Measurements from ENCODE around the gene SLC66A2.

SLC66A2 gene

DNA sequence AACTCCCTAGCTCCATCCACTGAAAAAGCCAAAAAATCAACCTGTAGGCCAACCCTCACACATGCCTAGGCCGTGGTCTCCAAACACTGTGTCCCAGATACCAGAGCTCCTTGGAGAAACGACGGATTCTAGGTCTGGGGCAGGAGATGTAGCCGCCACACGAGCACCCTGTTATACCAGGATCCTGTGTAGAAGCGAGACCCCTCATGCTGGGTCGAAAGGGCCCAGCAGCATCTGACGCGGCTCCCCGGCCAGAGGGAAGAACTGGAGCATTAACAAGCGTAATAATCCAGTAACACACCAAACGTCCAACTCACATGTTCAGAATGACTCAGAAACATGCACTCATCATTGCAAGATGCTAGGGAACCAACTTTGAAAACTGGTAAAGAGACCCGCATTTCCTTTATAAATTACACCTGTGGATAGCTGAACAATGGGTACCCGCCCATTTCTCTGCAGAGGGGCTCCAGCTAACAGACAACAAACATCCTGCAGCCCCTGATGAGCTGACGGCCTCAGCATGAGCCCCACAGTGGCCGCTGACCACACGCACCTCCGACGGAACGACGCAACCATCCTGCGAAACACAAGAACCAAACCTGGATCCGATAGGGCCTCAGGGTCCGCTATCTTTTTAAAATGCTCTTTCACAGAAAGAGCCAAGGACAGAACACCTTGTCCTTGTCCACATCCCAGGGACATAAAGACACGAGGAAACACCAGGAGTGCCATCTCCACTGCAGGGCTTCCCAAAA lies 14.2 kb downstream of the SLC66A2 start:
- DNase-seq (ENCODE audit: low spot score), result no peak

DNA sequence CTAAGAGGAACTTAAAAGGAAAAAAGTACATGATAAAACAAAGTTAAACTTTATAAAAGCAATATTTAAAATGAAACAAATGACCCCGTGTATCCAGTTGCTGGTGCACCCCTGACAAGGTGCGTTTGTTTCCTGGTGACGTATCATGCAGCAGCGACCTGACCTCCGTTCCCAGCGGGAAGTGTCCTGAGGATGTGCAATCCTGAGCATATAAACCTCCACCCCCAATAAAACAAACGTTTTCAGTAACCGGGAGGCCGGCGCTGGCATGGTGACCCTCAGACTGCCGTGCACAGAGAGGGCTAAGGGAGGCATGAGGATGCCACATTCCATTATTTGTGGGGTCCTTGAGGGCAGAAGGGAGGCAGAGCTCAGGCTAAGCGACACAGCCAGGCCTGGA lies 14.8 kb downstream of the SLC66A2 start:
- no peak for DNase-seq (ENCODE audit: low spot score)

DNA sequence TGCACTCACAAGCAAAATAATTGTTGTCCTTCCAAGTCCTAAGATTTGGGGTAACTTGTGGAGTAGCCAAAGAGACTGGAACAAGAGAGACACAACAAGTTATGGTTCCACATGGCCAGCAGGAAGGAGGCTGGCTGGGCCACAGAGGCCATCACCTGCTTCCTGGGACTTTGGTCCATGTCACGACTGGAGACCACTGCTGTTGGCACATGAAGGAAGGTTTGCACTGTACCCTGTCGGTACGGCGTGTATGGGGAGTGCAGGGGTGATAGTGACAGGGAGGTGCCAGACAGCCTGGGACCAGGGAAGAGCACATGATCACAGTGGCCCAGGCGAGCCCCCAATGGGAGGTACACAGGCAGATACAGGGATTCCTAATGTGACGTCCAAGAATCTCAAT lies 15.5 kb downstream of the SLC66A2 start:
- DNase-seq (ENCODE audit: low spot score), result no peak

DNA sequence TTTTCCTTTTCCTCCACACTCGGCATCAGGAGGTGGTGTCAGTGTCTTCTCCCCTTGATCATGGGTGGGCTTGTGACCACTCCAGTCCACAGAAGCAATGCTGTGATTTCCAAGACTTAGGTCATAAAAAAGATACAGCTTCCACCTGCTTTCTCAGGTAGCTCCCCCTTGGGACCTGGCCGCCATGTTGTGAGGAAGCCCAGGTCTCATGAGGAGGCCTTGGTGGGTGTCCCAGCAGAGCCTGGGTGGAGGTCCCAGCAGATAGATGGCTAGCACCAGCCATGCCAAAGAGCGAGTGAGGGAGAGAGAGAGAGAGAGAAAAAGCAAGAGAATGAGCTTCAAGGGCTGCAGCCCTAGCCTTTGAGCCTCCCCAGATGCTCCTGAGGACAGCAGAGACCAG lies 16.0 kb downstream of the SLC66A2 start:
- no peak for DNase-seq (ENCODE audit: low spot score)

DNA sequence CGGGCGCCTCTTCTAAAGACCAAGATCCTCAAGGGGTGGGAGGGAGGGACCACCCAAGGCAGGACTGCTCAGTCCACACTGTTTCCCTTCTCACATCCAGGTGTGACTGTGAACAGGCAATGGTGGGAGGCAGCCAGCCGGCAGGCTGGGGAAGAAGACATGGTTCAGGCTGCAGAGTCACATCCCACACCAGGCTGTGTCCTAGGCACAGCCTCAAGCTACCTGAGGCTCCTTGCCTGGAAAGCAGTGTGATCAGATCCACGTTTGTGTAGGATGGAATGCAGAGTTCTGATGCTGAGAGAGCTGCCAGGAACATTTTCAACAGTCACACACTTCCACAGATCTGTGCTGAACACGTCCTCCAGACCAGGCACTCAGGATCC lies 16.4 kb downstream of the SLC66A2 start:
- DNase-seq (ENCODE audit: low spot score), result no peak

DNA sequence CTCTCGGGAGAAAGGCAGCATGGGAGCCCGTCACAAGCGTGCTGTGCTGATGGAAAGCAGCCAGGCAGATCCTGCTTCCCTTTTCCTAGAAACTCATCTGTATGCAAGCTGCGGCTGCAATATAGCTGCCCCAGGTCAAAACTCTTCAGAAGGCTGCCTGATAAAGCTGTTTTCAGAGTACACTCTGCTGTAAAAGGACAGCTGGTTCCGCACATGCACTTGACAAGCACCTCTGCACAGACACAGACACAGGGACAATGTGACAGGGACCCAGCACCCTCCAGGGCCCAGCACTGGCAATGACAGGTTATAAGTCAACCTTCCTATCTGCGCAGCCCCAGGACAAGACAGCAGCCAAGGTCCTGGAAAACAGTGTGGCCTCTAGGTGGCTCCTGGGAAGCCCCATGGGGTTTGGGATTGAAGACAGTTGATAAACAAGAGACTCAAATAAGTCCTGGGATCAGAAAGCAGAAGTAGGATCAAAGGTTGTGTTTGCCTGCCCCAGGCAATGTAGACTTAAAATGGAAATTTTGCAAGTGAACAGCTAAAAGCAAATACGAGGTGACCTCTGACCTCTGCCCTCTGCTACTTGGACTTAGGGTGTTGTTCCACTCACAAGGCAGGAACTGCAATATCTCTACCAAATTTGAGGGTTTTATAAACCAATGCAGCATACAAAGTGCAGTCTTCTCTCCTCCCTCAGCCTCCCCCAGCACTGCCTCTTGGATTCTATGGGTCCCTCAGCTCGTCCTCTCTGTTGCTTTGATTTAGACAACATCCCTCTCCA lies 16.9 kb downstream of the SLC66A2 start:
- DNase-seq (ENCODE audit: low spot score), result peak; percentile 80

DNA sequence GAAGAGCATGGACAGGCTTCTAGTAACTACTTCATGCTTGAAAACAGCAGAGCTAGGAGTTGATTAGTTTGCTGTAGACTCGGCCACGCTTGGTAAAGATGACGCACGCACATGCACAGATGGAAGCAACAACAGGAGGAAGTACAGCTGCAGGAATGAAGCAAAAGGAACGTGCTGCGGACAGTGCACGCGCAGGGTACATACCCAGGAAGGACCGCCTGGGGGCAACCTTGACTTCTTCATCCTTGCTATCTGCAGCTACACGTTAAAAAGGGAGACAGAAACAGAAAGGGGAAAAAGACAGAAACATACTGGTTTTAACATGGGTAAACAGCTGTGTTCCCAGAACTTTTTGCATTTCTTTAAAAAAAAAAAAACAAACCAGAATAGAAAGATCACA lies 17.7 kb downstream of the SLC66A2 start:
- DNase-seq (ENCODE audit: low spot score), result peak; percentile 55

DNA sequence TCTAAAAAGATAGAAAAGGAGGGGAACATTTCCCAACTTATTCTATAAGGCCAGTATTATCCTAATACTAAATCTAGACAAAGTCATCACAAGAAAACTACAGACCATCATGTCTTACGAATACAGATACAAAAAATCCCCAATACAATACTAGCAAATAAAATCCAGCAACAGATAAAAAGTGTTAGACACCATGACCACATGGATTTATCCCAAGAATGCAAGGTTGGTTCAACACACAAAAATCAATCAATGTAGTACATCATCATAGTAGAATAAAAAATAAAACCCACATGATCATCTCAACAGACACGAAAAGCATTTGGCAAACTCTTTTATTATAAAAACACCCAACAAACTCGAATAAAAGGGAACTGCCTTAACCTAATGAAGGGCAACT lies 18.5 kb downstream of the SLC66A2 start:
- no peak for DNase-seq (ENCODE audit: low spot score)

DNA sequence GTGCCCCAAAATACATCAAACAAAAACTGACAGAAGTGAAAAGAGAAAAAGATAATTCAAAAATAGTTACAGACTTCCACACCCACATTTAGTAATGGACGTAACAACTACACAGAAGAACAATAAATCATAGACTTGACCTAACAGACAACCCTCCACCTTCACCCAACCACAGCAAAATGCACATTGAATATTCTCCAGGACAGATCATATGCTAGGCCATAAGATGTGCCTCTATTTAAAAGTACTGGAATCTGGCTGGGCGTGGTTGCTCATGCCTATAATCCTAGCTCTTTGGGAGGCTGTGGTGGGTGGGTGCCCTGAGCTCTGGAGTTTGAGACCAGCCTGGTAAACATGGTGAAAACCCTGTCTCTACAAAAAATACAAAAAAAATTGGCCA lies 20.0 kb downstream of the SLC66A2 start:
- DNase-seq (ENCODE audit: low spot score), result no peak

DNA sequence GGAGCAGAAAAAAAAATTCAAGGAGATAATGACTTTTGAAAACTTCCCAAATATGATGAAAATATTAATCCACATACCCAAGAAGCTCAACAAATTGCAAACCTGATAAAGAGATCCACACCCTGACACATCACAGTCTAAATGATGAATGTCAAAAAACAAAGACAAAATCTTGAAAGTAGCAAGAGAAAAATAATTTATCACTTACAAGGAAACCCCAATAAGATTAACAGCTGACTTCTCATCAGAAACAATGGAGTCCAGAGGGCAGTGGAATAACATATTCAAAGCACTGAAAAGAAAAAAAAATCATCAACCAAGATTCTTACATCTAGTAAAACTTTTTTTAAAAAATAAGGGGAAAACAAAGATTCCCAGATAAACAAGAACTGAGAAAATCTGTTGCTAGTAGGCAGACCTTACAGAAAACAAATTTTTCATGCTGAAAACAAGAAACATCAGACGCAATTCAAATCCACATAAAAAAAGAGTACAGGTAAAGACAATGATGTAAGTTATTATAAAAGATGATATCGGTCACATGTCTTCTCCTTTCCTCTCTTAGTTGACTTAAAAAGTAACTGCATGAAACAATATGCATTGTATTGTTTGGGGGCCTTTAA lies 21.3 kb downstream of the SLC66A2 start:
- no peak for DNase-seq (ENCODE audit: low spot score)

DNA sequence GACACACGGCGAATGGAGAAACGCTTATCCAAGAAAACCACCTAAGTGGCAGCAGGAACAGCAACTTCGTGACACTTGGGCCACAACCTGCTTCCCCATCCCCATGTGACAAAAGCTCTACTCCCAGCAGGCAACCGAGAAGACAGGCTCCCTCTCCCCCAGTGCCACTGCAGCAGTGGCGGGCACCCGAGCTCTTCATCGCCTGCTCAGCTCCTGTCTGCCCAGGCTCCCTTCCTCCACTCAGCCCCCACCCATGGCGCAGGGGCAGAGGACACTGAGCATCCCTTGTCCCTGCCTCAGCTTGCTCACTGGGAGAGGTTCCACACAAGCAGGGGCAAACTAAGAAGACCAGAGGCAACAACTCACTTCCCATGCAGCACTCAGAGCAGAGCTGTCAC lies 22.9 kb downstream of the SLC66A2 start:
- no peak for DNase-seq (ENCODE audit: low spot score)

DNA sequence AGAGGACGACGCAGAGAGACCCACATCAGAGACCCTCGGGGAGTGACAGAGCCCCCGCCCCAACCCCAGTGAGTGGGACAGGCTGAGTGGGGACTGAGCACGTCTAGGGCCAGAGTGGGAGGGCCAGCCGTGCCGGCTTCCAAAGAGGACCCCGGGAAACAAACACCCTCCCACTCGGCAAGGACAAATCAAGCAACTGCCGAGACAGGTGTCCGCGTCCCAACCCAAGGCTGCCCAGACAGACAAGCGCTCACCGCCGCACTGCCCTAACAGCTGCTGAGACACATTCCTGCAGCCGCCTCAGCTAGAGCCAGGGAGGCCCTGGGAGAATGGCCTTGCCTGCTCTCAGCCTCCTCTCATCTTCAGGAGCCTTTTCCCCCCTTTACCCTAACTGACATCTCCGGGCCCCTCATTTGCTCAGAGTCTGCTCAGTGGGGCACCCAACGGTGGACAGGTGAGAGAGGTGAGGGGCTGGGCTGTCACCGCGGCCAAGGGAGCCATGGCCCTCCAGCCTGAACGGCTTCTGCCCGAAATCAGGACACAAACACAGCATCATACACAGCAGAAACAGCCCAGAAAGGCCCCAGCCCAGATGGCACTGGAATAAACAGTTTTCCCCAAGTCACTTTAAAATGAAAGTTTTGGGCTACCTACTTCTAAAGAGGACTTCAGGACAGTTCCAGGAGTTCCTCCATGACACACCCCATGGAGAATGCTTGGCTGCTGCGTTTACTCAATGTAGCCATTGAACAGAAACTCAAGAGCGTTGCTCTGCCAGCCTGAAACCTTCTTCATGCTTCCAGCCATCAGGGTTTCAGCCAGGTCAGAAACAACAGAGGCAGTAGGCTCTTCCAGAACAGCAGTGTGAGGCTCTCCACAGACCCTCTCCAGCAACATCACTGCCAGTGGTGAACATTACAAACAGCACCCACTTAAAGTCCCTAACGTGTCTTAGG lies 23.6 kb downstream of the SLC66A2 start:
- DNase-seq (ENCODE audit: low spot score), result no peak

DNA sequence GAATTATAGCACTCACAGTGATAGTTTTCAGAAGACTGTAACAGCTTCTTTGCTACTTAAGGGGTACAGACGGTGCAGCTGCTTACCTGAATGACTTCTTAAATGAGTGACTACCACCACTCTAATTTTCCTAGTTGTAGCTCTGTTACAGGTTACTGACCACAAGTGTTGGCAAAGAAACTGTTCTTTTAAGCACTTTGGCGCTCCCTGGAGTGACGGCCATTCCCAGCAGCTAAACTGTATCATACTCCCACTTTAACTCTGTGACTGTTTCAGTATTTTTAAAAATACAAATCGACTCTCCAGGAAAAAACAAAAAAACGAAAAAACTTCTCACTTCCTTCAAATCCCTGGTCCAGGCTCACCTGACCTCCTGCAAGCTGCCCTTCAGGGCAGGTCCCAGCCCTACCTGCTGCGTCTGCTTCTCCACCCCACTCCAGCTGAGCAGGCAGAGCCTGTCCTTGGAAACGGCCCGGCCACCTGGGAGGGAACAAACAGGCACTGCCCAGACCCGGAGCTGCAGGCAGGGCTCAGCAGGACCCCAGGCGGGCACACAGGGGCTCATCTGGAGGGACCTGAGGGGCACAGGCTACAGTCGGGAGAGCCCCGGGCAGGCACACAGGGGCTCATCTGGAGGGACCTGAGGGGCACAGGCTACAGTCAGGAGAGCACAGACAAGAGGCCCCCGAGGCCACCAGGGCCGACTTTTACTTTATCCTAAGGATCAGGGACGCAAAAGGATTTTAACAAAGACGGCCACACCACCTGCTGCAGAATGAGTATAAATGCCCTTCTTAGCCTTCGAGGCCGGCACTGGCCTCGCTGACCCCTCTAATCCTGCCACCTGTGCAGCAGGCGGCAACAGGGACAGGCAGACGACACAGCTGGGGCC lies 24.5 kb downstream of the SLC66A2 start:
- no peak for DNase-seq (ENCODE audit: low spot score)

DNA sequence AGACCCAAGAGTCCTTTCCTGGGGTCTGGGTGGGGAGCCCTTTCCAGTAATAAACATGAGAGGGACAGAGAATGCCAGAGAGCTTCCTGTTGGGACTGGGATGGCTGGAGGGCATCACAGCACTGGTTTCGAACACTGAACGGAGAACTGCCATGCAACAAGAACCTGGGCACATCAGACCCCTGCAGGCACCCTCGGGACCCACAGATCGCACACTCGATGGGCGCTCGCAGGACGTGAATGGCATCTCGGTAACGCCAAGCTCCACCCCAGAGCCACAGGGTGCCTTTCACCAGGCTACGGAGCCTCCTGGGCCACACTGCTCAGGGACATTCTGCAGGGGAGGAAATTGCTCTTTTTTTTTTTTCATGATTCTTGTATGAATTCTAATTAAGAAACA lies 25.1 kb downstream of the SLC66A2 start:
- no peak for DNase-seq (ENCODE audit: low spot score)

DNA sequence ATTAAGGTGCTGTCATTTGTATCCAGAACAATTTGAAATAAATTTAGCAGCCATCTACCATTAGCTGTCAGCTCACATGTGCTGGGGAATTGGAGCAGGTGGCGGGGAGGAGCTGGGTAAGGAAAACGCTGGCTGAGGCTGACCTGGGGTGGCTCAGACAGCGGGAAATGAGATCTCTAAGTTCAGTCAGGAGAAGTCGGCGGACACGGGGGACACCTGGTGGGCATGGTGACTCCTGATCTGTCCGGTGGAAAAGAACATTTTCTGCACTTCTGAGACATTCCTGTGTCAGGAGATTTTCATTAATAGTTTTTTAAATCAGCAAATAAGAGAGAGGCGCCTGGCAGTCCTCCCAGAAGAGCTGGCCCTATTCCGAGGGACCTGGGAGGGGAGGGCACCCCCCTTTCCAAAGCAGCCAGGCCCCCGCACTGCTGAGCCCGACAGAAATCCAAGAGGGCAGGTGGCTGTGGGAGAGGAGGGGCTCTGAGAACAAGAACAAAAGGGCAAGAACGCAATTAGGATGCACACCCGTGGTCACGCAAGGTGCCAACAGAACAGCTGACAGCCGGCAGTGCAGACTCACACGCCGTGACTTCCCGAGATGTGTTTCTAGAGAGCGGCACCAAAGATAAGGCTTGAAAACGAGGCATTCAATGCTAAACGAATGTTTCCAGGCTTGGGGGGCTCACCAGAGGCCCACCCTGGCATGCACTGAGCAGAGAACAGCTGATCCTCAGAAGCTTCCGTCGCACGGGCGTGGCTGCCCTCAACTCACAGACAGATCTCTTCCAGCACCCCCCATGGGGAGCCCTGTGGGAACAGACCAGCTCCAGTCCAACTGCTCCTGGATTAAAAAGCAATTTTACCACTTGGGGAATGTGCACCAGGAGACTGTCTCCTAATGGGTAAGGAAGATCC lies 26.4 kb downstream of the SLC66A2 start:
- no peak for DNase-seq (ENCODE audit: low spot score)

DNA sequence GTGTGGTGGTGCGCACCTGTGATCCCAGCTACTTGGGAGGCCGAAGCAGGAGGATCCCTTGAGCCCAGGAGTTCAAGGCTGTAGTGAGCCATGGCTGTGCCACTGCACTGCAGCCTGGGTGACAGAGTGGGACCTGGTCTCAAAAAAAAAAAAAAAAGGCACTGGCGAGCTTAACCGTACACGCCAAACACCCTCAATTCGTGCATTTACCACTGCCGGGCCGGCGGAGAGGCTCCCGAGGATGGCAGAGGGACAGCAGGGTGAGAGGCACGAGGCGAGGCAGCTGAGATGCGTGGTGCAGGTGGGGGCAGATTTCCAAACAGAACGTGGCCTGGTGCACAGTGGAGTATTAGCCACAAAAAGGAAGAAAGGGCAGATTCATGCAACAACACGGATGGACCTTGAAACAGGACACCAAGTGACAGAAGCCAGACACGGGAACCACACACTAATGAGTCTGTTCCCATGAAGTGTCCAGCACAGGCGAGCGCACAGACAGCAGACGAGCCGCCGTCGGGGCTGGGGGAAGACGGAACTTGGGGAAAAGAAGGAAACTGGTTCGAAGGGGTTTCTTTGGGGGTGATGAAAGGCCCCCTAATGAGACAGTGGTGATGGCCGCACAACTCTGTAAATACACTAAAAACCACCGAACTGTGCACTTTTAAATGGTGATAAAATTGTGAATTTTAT lies 27.4 kb downstream of the SLC66A2 start:
- no peak for DNase-seq (ENCODE audit: low spot score)

DNA sequence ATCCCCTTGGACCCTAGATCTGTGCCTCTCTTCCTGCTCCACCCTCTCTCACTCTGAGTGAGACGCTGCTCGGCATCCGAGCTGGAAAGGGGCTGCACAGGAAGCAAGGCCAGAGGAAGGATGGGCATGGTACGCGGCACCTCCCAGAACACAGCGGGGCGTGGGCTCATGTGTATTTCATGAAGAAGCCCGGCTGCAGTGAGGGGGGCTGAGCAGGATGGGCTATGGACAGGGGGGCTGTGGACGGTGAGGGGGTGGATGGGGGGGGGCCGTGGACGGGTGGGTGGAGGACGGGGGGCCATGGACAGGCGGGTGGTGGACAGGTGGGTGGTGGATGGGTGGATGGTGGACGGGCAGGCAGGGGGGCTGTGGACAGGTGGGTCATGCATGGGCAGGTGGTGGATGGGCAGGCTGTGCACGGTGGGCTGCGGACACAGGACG lies 28.5 kb downstream of the SLC66A2 start:
- no peak for DNase-seq (ENCODE audit: low spot score)

DNA sequence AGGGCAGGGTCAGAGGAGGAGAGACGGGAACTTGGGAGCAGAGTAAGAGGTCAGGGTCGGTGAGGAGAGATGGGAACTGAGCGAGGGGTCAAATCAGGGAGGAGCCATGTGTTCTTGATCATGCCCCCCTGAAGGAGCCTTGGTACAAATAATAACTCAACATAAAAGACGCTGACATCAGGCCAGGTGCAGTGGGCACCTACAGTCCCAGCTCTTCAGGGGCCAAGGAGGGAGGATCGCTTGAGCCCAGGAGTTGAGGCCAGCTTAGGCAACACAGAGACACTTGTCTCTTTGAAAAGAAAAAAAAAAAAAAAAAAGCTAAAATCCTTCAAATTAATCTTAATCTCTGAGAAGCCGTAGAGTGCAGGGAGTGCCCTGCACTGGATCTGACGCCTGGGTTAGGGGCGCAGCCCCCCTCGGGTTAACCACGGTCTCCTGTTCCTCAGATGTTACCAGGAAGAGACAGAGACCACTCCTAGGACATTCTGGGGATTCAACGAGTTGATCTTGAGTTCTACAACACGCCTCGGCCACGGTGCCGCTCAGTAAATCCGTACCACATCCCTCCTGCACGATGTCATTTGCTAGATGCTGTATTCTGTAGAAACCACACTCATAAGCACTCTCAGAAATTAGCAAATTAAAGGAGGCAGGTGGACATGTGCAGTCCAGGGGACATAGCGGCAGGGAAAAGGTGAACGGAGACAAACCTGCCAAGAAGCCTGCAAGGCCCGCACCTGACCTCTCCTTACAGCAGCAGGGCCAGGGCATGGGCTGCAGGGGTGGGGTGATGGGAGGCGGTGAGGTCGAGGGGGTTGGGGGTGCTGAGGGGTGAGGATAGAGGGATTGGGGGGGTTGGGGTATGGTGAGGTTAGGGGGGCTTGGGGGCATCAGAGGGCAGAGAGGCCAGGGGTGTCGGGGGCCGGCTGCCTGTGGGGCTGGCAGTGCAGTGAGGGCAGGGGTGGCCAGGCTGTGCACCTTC lies 29.2 kb downstream of the SLC66A2 start:
- DNase-seq (ENCODE audit: low spot score), result no peak

Measured in HuH-7 (cell line).